ENCODE results near the gene VPS8. TPM values are rescaled to one million over a fixed set of nuclear protein-coding genes. Genes with fewer than 3 reads are reported as not detected.
A peak's percentile ranks its signal among the peaks of the same experiment; 100 is the strongest.
"Not testable (repeated sequence)": the region's sequence is repeated elsewhere in the genome, so short reads cannot be mapped to it uniquely, and the experiment has no call there.

Gene VPS8
- polyA plus RNA-seq, 10 donors = 47.9 to 120 (median 80.7) TPM

GRCh38 chr3:184864000-184864399 lies 52.0 kb downstream of the VPS8 start:
- DNase-seq = no peak

- no peak for DNase-seq
These were observed 56.5 kb downstream of the VPS8 start for GRCh38 chr3:184868477-184868876.

GRCh38 chr3:184872200-184872599 lies 60.2 kb downstream of the VPS8 start:
- no peak for DNase-seq

- DNase-seq = no peak
These were observed 61.2 kb downstream of the VPS8 start for GRCh38 chr3:184873141-184873540.

GRCh38 chr3:184874709-184875644 lies 63.0 kb downstream of the VPS8 start:
- peak; percentile 4 to 61 (median 29) for DNase-seq

GRCh38 chr3:184880276-184881019 lies 68.5 kb downstream of the VPS8 start:
- no peak for DNase-seq

GRCh38 chr3:184884359-184885017 lies 72.5 kb downstream of the VPS8 start:
- DNase-seq = no peak

GRCh38 chr3:184885112-184885511 lies 73.1 kb downstream of the VPS8 start:
- no peak for DNase-seq

GRCh38 chr3:184887574-184887973 lies 75.6 kb downstream of the VPS8 start:
- DNase-seq = no peak

GRCh38 chr3:184889312-184889904 lies 77.4 kb downstream of the VPS8 start:
- DNase-seq = no peak

GRCh38 chr3:184894051-184894450 lies 82.1 kb downstream of the VPS8 start:
- no peak for DNase-seq

- DNase-seq = no peak
These were observed 83.4 kb downstream of the VPS8 start for GRCh38 chr3:184895350-184895749.

GRCh38 chr3:184896336-184896735 lies 84.4 kb downstream of the VPS8 start:
- DNase-seq = no peak

GRCh38 chr3:184899953-184900595 lies 88.1 kb downstream of the VPS8 start:
- no peak for DNase-seq

GRCh38 chr3:184907031-184907430 lies 95.1 kb downstream of the VPS8 start:
- DNase-seq = not testable (repeated sequence)

- peak in 2 of 3 donors; percentile 7 to 47 for DNase-seq
These were observed 96.0 kb downstream of the VPS8 start for GRCh38 chr3:184907681-184908649.

- no peak for DNase-seq
These were observed 96.9 kb downstream of the VPS8 start for GRCh38 chr3:184908859-184909258.

GRCh38 chr3:184910664-184911063 lies 98.7 kb downstream of the VPS8 start:
- no peak for DNase-seq

- no peak for DNase-seq
These were observed 99.6 kb downstream of the VPS8 start for GRCh38 chr3:184911570-184911969.

GRCh38 chr3:184912163-184912562 lies 100.2 kb downstream of the VPS8 start:
- DNase-seq = no peak
